HG03108 (cell line): ENCODE measurements around the gene PSMA7.
"Not testable (repeated sequence)": the region's sequence is repeated elsewhere in the genome, so short reads cannot be mapped to it uniquely, and the experiment has no call there.

ENCODE experiments used
- ATAC-seq: cut with Tn5 transposase; IDR thresholded peaks from one replicate; pipeline ENCODE4 v1.9.1; 2021; ENCODE audit warnings: moderate library complexity; ENCODE audit not compliant: unreplicated experiment

PSMA7 gene

GRCh38 chr20:62120990-62121775 is 22.0 kb downstream of the PSMA7 start:
- ATAC-seq = peak; percentile 3

GRCh38 chr20:62120365-62120762 is 22.8 kb downstream of the PSMA7 start:
- no peak for ATAC-seq

- no peak for ATAC-seq
Measured at GRCh38 chr20:62119591-62120364, 23.4 kb downstream of the PSMA7 start.

GRCh38 chr20:62119115-62119514 is 24.1 kb downstream of the PSMA7 start:
- ATAC-seq = no peak

- no peak for ATAC-seq
Measured at GRCh38 chr20:62118113-62119043, 24.8 kb downstream of the PSMA7 start.

GRCh38 chr20:62117658-62118057 is 25.5 kb downstream of the PSMA7 start:
- no peak for ATAC-seq

- ATAC-seq = no peak
Measured at GRCh38 chr20:62117362-62117646, 25.9 kb downstream of the PSMA7 start.

GRCh38 chr20:62116558-62117361 is 26.4 kb downstream of the PSMA7 start:
- no peak for ATAC-seq

- ATAC-seq = not testable (repeated sequence)
Measured at GRCh38 chr20:62115800-62116407, 27.3 kb downstream of the PSMA7 start.

- ATAC-seq = no peak
Measured at GRCh38 chr20:62114894-62115293, 28.3 kb downstream of the PSMA7 start.

- no peak for ATAC-seq
Measured at GRCh38 chr20:62112368-62112767, 30.8 kb downstream of the PSMA7 start.

- no peak for ATAC-seq
Measured at GRCh38 chr20:62111148-62111547, 32.0 kb downstream of the PSMA7 start.

- ATAC-seq = no peak
Measured at GRCh38 chr20:62105592-62105991, 37.6 kb downstream of the PSMA7 start.

GRCh38 chr20:62104791-62105345 is 38.3 kb downstream of the PSMA7 start:
- no peak for ATAC-seq

GRCh38 chr20:62104234-62104789 is 38.9 kb downstream of the PSMA7 start:
- ATAC-seq = no peak

GRCh38 chr20:62103508-62104233 is 39.5 kb downstream of the PSMA7 start:
- ATAC-seq = no peak

- no peak for ATAC-seq
Measured at GRCh38 chr20:62101078-62101477, 42.1 kb downstream of the PSMA7 start.

GRCh38 chr20:62097881-62098407 is 45.2 kb downstream of the PSMA7 start:
- no peak for ATAC-seq
